Suppressor macrophage treated with lipopolysaccharide for 4 hours (primary cell): ENCODE measurements around the gene RICTOR.
"Not testable (repeated sequence)": the region's sequence is repeated elsewhere in the genome, so short reads cannot be mapped to it uniquely, and the experiment has no call there.

ENCODE experiments used
- DNase-seq: peaks from one replicate; pipeline ENCODE4 v3.0.0-alpha.2; 2020

The RICTOR gene

GRCh38 chr5:39009280-39009679, 64.9 kb downstream of the RICTOR start:
- DNase-seq, result no peak

GRCh38 chr5:39006650-39007049, 67.5 kb downstream of the RICTOR start:
- no peak for DNase-seq

- no peak for DNase-seq
These were observed 68.5 kb downstream of the RICTOR start for GRCh38 chr5:39005566-39006232.

DNA sequence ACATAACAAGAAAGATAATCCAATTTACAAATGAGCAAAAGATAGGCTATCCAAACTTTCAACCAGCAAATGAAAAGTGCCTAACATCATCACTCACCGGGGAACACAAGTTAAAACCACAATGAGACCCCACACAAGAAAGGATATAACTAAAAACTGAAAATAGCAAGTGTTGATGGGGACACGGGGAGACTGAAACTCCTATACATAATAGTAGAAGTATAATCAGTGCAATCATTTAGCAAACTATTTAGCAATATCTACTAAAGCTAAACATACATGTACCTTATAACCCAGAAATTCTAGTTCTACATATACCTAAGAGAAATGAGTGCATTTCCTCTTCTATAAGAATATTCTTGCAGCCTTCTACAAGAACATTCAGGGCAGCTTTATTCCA, 72.5 kb downstream of the RICTOR start:
- DNase-seq, result no peak

DNA sequence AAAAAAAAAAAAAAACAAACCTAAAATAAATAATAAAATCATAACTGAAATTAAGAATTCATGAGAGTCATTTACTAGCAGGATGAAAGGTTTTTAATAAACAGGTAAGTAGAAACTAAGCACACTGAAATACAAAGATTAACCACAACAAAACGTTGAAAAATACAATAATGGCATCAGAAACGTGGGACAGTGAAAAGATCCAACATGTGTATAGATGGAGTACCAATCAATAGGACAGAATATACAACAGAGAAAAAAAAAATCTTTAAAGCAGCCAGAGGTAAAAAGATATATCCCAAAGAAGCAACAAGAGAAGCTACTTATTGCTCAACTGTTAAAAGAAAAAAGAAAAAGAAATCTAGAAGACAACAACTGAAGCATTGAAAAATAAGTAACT, 75.2 kb downstream of the RICTOR start:
- DNase-seq, result no peak

DNA sequence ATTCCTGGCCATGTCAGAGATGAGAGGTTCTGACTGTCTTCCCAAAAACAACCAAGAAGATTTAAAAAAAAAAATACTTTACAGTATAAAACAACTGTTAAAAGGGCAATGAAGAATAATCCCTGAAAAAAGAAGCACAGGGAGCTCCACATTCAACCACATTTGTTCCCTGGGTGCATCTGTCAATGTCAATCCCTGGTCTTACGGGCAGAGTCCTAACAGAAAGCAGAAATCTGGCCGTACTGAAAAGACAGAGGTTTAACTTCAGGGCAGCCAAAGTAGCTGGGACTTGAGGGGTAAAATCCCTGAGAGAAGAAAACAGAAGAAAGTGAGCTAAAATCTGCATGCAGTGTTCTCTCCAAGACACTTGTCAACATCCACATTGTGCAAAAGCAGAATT, 76.6 kb downstream of the RICTOR start:
- DNase-seq, result no peak

DNA sequence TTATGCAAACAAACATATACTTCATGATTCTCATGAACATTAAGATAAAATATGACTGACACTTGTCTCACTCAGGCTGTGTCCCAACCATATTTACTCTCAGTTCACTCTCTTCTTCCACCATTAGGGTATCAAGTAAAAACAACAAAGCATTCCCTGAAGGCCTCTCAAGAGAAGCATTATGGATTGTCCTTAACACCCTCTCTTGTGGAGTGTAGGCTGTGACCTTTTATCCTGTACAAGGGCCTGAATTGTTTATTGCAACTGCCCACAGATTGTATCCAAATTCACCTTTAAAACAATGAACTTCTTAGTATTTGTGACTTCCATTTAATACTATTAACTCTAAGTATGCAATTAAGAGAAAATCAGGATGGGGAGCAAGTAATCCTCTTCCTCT, 78.1 kb downstream of the RICTOR start:
- DNase-seq, result no peak

DNA sequence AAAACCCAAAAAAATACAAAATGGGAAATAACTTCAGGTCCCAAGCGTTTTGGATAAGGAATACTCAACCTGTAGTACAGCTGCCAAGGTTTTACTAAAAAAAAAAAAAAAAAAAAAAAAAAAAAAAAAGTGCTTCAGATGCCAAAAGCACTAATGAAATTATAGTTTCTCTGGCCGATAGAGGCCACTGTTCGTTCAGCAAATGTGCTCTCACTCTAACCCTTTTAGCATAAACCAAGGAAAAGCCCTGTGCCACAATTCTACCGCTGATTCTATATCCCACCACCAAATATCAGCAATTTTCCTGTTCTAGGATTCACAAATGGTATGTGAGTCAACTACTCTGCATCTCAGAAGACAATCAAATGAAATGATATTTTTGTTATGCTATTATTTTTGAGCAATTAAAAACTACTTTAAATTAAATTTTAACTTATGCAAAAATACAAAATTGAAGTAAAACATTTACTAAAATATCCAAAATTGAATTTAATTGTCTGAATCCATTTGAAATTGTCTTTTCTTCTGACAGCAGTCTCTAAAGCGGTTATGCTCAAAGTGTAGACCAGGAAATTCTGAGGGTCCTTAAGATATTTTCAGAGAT, 79.8 kb downstream of the RICTOR start:
- peak; percentile 53 for DNase-seq

GRCh38 chr5:38989974-38990719, 84.1 kb downstream of the RICTOR start:
- not testable (repeated sequence) for DNase-seq

GRCh38 chr5:38985909-38986452, 88.2 kb downstream of the RICTOR start:
- no peak for DNase-seq

GRCh38 chr5:38979535-38979934, 94.7 kb downstream of the RICTOR start:
- no peak for DNase-seq

DNA sequence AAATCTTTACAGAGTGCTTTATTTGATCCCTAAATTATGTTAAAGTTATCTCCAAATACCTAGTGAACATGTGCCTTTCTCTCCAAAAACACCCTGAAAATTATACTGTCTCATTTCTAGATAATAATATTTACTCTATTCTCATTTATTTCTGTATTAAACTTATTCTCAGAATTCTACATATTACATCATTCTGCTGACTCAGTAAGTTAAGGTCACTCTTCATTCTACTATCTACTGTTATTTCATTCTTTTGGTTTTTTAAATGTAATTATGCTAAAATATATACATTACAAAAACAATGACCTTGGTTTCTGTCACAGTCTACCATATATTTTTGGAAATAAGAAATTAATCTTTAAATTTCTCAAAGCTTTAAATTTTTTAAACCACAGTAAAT, 96.2 kb downstream of the RICTOR start:
- DNase-seq, result no peak

DNA sequence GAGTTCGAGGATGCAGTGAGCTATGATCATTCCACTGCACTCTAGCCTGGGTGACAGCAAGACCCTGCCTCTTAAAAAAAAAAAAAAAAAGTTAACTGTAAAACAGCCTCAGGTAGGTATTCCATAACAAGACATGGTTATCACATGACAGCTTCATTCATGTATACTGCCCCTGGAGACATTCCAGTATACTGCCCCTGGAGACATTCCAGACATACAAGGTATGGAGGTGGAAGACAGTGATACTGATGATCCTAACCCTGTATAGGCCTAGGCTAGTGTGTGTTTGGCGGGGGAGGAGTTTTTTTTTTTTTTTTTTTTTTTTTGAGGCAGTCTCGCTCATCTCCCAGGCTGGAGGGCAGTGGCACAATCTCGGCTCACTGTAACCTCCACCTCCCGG, 105.5 kb downstream of the RICTOR start:
- no peak for DNase-seq

DNA sequence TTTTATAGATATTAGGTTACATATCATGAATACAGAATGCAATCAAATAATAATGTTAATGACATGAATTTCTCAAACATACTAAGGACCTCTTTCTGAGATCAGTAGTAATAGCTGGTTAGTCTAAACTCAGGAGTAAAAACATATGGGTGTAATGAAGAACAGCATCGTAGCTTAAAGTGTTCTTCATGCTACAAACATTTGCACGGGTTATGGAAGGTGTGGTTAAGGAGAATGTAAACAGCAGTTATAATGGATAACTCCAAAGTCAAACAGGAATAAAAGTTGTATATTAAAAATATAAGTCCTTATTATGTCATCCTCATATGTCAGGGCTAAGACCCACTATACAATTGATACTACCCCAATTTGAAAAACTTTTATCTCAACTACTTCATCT, 112.5 kb downstream of the RICTOR start:
- no peak for DNase-seq

DNA sequence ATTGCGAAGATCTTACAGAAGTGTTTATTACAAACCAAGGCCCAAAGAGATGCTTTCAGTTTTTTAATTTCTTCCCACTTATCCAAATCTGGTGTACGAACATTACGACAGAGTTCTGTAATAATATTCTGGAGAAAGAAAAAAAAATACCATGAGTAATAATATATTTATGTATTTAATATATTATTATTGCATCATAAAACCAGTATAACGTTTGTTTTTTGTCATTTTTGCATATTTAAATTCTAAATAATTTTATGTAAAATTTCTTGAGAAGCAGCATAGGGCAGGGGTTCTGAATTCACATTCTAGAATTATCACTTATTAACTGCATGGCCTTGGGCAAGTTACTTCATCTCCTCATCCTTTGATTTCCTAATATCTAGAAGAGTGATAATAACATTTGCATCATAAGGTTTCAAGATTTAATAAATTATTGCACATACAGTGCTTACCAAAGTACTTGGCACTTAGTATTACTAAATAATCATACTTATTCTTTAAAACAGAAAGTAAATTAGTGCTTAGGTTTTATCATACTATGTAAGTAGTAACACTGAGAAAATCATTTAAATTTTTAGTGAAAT, 120.7 kb downstream of the RICTOR start:
- no peak for DNase-seq

DNA sequence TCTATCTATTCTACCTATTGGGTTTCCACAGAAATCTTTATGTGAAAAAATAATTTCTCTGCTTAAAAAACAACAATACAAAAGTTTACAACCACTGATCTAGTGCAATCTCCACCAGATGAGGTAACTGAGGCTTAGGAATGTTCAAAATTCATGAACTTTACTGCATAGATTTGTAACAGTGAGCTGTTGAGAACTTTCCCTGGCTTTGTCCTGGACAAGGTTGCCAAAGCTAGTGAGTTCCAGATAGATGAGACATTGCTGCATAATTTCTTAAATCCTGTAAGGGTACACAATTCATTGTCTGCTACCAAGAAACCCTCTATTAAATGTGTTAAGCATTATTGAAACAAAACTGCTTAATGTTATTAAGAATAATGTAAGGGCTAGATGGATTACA, 125.7 kb downstream of the RICTOR start:
- no peak for DNase-seq

DNA sequence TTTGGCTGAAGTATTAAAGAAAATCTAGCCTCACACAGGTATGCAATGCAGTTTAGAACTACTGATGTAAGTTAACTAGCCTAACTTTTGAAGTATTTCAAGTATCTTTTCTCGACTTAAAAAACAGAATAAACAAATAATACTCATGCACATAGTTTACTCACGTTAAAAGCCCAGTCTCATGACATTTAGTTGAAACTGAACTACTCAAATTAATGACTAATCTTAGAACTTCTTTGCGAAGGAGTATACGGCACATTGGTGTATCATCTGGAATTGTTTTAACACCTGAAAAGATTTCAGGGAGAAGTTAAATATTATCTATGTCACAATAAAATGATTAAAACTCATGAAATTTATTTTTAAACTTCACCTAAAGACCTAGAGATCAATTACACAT, 129.9 kb downstream of the RICTOR start:
- DNase-seq, result no peak

GRCh38 chr5:38941912-38942311, 132.3 kb downstream of the RICTOR start:
- DNase-seq, result no peak

- DNase-seq, result no peak
These were observed 133.9 kb downstream of the RICTOR start for GRCh38 chr5:38940230-38940858.

GRCh38 chr5:38938973-38939372, 135.2 kb downstream of the RICTOR start:
- DNase-seq, result no peak

DNA sequence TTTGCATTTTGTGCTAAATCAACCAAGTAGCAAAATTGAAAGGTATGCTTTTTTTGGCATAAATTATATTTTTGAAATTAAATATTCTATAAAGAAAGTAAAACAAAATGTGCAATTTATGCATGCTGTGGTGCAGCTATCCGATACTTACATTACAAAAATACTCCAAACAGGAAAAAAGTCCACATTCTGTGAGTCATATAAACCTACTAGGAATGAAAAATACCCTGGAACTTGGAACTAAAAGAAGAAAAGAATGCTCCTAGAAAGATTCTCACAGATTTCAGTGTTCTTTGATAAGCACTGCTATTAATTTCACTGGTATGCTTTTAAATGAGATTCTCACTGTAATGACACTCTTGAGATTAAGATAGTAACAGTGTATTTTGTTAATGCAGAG, 135.8 kb downstream of the RICTOR start:
- DNase-seq, result no peak

DNA sequence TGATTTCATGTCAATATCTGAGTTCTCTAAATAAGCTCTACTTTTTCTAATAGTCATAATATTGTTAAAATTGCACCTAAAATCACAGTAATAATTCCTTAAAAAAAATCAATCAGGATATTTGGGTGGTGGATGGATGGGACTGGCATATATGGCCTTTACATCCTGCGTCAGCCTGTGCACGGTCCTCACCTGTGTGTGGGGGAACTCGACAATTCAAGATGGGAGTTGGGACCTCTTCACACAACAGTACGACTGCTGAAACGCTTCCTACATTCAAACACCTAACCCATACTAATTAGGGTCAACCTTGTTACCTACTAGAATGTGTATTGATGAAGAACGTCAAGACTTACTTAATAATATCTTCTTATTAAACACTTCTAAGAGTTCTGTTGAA, 137.9 kb downstream of the RICTOR start:
- no peak for DNase-seq

- DNase-seq, result no peak
These were observed 138.8 kb downstream of the RICTOR start for GRCh38 chr5:38935437-38935836.
